Activated effector memory CD4-positive, alpha-beta T cell treated with anti-CD3 and anti-CD28 coated beads, Interleukin-2, amount 50 U/mL, for 16 hours (primary cell): ENCODE measurements around the gene PHYHIPL.

Source experiments
- DNase-seq: peaks from one replicate; pipeline ENCODE4 v3.0.0-alpha.2; 2020

The PHYHIPL gene

GRCh38 chr10:59176241-59177030, at the start of gene PHYHIPL:
TSS of gene PHYHIPL (plus strand) at chr10:59176643. CDS start at chr10:59176854, 211 bp downstream.
- DNase-seq, result no peak

GRCh38 chr10:59126991-59127390, 49.5 kb upstream of the PHYHIPL start:
- no peak for DNase-seq

GRCh38 chr10:59127991-59128390, 48.5 kb upstream of the PHYHIPL start:
- no peak for DNase-seq

GRCh38 chr10:59129867-59130266, 46.6 kb upstream of the PHYHIPL start:
- no peak for DNase-seq

- DNase-seq, result no peak
These were observed 44.8 kb upstream of the PHYHIPL start for GRCh38 chr10:59131666-59132065.

- DNase-seq, result no peak
These were observed 42.4 kb upstream of the PHYHIPL start for GRCh38 chr10:59133841-59134593.

- no peak for DNase-seq
These were observed 41.7 kb upstream of the PHYHIPL start for GRCh38 chr10:59134785-59135184.

- DNase-seq, result no peak
These were observed 41.2 kb upstream of the PHYHIPL start for GRCh38 chr10:59135275-59135674.

- no peak for DNase-seq
These were observed 38.4 kb upstream of the PHYHIPL start for GRCh38 chr10:59138052-59138451.

GRCh38 chr10:59143544-59143943, 32.9 kb upstream of the PHYHIPL start:
- DNase-seq, result no peak

- DNase-seq, result no peak
These were observed 27.7 kb upstream of the PHYHIPL start for GRCh38 chr10:59148701-59149100.

- DNase-seq, result no peak
These were observed 20.9 kb upstream of the PHYHIPL start for GRCh38 chr10:59155556-59155955.

GRCh38 chr10:59167512-59167911, 8.9 kb upstream of the PHYHIPL start:
- DNase-seq, result no peak

GRCh38 chr10:59172567-59172966, 3.9 kb upstream of the PHYHIPL start:
- DNase-seq, result no peak

GRCh38 chr10:59173414-59173813, 3.0 kb upstream of the PHYHIPL start:
- no peak for DNase-seq

- DNase-seq, result no peak
These were observed 754 bp upstream of the PHYHIPL start for GRCh38 chr10:59175538-59176240.

GRCh38 chr10:59177031-59177797, 771 bp downstream of the PHYHIPL start:
- DNase-seq, result no peak

GRCh38 chr10:59177836-59178235, 1.4 kb downstream of the PHYHIPL start:
- no peak for DNase-seq

GRCh38 chr10:59179068-59179467, 2.6 kb downstream of the PHYHIPL start:
- DNase-seq, result no peak

GRCh38 chr10:59180689-59181270, 4.3 kb downstream of the PHYHIPL start:
- DNase-seq, result no peak

GRCh38 chr10:59181668-59182067, 5.2 kb downstream of the PHYHIPL start:
- DNase-seq, result no peak

GRCh38 chr10:59190332-59190731, 13.9 kb downstream of the PHYHIPL start:
- DNase-seq, result no peak
